ENCODE data around the gene KIF1A.

The KIF1A gene

DNA sequence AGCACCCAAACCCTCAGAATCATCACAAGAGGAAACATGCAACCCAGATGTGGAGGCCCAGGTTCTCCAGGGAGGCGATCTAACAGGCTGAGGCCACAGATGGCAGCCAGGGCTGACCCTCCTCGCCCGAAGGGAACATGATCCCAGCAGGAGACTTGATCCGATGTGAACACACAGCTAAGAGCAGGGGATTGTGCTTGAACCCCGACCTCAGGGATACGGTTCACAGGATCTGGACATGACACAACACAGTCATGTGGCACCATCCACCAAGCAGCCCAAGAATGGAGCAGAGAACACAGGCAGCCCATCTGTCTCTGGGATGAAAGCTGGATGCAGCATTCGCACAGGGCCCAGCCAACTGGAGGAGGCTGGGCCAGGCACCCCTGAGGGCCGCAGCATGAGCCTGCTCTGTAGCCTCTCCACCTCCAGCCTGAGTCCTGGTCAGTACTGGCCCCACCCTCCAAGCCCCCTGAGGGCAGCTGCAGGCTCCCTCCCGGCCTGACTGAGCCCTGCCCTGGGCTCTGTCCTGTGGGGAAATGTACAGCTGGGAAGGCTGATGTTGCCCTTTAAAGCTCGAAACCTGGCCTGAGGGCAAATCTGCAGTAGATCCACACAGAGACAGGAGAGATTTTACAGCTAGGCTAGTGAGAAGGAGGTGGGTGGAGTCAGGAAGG is 89.4 kb downstream of the KIF1A start:
- no peak for DNase-seq

DNA sequence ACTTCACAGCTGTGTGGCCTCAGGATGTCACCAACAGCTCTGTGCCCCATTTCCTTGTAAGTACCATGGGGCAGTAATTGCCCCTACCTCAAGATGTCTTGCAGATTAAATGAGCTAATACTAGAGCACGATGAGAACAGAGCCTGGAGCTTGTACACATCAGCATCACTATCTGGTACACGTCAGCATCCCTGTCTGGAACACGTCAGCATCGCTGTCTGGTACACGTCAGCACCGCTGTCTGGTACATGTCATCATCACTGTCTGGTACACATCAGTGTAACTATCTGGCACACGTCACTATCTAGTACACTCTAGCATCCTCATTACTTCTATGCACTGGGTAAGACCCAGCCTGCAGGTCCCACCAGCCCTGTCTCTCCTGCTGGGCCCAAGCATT is 91.2 kb downstream of the KIF1A start:
- DNase-seq, result no peak

DNA sequence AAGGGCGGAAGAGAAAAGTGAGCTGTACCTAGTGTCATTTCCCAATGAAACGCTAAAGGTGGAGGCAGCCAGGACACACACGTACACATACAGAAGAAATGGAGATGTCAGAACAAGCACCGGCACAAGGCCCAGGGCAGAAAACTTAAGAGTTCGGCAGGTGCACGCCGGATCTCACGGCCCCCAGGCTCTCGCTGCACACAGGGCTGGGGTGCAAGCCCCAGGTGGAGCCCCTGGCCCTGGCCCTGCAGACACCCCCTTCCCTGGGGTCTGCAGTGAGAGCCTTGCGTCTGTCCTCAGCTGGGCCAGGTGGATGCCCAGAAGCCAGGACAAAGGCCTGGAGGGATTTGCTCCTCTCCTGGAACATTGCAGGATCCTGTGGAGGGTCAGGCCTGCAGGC is 91.7 kb downstream of the KIF1A start:
- DNase-seq, result no peak

DNA sequence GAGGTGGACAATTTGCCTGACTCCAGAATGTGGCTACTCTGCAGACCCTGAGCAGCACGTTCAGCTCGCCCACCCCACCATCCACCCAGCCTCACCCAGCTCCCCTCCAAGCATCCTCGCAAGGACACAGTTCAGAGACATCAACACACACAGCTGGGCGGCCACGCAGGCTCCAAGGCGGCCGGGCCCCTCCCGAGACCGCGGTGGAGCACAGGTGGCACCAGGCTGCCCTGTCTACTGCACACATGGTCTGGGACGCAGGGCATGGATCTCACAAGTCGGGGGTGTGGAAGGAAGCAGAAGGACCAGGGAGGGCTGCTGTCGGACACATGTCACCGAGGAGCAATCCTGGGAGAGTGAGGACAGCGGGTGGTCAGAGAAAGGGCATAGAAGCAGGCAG is 92.1 kb downstream of the KIF1A start:
- DNase-seq, result no peak

DNA sequence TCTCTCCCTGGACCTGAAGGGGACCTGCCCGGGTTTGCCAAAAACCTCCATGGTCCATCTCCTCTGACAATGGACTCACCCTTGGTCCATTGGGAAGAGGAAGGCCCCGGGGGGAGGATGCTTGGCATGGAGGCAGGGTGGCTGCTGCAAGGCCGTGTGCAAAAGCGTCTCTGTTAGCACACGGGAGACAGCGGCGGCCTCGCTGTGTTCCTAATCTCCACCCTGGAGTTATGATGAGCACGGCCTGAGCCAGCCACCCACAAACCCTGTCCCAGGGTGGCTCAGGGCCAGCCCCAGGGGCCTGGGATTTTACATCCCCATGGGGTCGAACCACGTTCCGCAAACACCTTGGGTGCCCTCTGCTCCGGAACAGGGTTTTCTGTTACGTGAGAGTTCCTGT is 92.6 kb downstream of the KIF1A start:
- no peak for DNase-seq

DNA sequence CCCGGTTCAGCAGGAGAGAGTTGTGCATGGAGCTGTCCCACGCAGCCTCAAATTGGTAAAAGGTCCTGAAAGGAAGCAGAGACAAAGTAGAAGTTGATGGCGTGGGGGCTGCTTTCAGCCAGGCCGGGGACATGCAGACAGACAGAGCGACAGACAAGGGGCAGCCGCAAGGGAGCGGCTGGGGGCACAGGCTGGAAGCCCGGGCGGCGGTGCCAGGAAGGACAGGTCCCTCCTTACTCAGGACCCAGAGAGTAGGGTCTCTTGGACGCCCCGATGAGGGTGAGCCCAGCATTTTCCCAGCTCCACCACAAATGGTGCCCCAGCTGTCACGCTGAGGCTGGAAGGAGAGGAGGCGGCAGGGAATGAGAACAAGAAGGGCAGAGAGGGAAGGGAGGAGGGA is 93.1 kb downstream of the KIF1A start:
- no peak for DNase-seq

DNA sequence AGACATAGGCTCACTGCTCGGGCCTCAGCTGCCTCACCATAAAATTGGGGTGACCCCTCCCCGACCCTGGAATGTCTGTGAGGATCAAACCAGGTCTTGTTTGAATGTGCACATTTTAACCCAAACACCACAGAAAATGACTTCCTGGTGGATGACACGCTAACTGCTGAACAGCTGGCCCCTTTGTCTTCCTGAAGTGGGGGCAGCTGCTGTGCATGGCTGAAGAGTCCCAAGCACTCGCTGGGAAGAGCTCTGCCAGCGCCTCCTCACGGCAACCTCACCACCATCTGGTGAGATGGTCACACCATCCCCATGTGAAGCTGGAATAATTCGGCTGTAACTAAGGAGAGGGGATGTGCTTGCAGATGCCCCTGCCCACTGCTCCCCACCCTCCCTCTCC is 94.3 kb downstream of the KIF1A start:
- no peak for DNase-seq

DNA sequence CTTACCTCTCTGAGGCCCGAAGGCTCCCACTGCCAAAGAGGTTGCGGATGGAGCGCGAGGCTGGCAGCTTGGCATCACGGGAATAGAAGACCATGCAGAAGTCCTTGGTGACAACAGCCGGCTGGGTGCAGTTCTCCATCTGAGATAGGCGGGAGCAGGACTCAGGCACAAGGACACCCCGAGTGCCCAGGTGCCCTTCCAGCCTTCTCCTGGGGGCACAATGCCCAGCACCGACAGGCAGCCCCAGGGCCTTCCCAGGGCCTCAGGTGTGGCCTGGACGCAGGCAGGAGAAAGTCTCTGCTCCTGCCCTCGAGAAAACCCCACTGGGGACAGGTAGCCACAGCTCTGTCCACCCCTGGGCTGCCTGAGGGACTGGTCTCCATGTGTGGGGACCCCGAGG is 94.8 kb downstream of the KIF1A start:
- DNase-seq, result no peak

DNA sequence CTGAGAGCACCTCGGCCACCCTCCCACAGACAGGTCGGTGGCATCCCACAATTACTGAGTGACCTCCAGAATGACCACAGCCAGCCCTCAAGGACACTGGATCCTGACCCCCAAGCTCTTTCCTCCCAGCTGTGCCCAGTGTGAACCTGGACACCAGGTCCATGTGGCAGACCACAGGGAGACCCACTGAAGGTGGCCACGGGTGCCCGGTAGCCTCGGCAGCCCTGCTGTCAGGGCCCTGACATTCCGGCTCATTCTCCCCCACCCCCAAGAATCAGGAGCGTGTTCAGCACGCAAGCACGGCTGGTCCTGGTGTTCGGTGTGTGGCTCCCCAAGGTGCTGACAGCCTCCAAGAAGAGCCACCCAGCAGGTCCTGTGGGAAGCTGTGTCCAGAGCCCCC is 95.6 kb downstream of the KIF1A start:
- no peak for DNase-seq

DNA sequence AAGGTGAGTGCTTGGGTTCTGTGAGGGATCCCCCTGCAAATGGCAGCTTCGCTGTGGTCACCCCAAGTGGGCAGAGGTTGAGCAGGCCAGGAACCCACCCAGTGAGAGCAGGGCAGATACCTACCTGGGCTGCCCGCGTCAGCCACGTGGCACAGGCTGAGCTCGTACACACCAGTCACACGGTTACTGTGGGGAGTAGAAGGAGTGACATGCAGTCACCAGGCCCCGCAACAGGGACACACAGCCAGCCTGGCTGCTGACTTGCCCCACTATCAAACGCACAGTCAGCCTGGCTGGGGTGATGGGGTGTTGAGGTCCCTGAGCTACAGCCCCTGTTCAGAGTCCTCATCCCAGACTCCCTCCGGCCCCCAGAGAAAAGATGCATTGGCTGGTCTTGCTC is 96.2 kb downstream of the KIF1A start:
- DNase-seq, result no peak

DNA sequence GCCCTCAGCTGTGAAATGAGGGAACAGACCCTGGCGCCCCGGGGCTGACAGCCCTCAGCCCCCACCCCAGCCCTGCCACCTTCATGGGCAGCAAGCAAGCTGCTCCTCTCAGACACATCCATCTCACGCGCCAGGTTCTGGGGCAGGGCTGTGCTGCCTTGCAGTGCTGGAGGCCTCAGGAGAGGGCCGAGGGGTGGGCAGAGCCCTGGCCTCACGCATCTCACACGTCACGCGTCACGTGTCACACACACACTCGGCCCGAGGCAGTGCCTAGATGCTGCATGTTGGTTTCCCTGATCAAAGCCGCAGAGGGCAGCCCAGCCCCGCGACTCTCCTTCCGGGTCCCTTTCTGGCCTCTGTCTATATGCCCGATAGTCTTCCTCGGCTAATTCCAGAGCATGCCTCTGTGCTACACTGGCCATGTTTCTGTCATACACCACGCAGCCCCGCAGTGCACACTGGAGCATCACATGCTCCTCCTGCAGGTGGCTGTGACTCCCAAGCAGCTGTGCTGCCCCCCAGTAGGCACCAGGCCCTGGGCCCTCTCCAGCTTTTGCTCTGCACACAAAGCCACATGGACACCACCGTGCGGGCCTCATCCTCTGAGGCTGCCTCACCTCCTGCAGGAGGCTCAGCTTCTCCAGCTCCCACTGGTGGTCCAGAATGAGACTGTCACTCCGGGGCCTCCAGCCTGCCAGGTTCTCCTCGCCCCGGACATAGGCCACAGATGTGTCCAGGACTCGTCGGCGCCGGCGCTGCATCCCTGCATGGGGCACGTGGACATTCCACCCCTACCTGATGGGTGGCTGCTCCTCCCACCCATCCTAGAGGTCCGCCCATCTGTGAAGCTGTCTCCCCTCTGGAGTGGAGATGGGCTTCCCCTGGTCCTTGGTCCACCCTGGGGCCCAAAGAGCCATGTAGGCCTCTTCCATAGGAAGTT is 97.0 kb downstream of the KIF1A start:
- no peak for DNase-seq

DNA sequence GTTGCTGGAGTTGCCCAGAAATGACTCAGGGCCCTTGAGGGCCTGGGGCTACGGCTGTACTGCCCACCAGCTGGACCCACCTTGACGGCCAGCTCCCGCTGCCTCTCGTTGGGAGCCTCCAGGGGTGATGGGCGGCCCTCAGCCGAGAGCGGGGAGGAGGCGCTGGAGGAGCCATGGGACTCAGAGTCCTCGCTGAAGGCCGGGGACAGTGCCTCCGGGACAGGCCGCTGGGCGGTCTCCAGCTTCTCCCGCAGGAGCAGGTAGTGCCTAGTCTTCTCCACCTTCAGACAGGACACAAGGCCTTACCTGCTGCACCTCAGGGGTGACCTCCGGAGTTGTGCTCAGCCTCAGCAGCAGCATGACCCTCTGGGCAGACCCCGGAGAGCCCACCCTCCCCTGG is 97.6 kb downstream of the KIF1A start:
- DNase-seq, result no peak

DNA sequence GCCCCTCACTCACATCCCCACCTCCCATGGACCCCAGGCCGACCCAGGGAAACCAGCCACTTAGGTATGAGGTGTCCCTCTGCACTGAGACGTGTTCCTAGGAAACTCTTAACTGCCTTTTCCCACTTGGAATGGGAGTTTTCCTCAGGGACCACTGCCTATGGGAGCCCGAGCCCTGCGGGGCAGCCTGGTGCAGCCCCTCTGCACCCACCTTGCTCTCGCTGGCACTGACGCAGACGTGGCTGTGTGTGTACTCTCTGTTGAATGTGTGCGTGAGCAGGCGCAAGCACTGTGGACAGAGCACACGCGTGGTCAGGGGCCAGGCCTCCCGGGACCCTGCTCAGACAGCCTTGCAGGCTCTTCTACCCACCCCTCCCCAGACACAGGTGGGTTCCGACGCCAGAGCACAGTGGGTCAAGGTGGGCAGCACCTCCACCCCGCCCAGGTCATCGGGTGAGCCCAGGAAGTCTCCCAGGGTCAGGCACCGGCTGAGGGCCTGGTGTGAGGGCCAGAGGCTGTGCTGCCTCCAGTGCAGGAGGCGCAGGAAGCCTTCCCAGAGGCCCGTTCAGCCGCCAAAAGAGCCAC is 98.3 kb downstream of the KIF1A start:
- DNase-seq, result no peak

DNA sequence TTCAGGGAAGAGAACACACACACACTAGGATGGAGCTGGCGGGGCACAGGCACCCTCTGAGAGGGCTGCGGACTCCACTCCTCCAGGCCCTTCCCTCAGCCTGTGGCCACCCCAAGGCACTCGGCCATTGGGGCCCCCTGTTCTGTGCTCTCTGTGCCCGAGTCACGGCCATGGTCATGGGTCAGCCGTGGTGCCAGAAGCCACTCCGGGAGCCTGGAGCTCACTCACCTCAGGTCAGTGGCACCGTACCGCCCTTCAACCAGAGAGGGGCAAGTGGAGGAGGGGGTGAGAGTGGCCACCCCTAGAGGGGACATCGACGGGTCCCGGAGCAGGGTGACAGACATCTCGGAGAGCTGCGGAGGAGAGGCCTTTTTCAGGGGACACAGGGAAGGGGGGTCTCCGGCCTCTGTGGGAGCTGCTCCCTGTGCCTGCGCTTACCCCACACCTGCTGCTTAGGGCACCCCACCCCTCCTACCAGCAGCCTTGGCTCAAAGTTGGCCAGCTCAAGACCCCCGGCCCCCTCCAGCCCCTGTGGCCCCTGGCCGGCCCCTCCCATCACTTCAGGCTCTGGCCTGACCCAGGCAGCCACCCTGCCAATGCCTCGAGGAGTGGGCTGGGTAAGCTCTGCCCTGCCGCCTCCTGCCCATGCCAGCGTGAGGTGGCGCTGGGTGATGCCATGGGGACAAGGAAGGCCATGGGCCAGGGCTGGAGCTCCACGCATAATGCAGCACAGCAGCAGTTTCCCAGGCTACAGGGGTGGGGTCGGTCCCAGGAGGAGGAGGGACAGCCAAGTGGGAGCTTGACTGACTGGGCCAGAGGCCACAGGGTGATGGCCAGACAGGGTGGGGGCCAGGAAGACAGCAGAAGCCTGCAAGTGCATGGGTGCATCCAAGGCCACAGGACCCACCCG is 99.1 kb downstream of the KIF1A start:
- no peak for DNase-seq

DNA sequence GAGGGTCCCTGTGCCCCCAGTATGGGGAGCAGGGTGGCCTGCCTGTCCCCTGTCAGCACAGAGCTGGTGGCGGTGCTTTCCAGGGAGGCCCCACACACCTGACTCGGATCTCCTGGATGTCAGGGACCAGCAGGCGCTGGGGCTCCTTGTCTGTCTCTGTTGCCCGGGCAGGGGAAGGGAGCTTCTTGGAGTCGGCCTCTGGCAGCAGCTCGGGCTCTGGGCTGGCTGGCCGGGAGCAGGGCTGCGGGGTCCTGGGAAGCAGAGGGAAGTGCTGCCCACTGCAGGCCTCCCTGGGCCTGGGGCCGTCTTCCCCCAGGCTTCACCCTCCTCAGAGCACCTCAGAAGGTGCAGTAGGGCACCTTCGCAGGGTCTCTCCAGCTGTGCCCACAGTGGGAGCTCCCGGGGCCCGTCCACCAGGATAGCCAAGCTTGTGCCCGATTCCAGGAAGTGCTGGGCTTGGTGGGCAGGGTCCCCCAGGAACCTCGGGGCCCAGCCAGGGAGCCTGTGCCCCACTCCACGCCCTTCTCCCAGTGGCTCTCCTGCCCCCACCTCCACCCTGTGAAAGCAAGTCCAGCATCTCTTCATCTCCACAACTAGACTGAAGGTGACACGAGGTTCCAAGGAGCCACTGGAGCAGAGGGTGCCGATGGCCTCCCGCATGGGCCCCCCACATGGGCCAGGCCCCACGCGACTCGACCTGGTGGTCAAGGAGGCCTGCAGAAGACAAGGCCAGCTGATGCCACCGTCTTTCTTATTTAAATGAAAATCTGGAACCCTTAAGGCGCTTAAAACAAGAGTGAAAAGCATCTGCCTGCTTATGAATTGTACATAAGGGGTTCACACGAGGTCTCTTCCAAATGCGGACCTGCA is 100.1 kb downstream of the KIF1A start:
- no peak for DNase-seq

DNA sequence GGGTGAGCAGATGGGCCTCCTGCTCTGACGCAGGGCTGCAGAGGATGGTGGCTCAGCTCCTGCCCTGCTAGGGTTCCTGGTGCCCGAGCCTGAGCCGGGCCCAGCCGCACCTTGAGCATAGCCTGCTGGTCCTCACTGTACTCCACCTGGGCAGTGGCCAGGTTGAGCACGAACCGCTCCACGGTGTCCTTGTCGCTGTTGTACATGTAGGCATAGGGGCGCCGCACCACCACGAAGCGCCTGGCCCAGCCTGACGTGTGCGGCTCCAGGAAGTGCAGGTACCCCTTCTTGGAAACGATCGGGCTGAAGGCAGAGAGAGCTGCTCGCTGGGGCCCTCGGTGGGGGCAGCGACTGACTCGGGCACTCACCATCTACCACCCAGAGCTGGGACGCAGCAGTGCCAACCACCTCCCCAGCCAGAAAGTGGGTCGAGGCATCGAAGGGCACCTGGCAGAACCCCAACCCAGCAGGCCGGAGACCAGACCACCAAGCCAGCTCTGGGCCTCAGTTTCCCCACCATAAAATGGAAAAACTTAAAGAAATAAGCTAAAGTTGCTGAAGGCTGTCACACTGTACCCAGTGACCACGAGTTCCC is 101.0 kb downstream of the KIF1A start:
- no peak for DNase-seq

DNA sequence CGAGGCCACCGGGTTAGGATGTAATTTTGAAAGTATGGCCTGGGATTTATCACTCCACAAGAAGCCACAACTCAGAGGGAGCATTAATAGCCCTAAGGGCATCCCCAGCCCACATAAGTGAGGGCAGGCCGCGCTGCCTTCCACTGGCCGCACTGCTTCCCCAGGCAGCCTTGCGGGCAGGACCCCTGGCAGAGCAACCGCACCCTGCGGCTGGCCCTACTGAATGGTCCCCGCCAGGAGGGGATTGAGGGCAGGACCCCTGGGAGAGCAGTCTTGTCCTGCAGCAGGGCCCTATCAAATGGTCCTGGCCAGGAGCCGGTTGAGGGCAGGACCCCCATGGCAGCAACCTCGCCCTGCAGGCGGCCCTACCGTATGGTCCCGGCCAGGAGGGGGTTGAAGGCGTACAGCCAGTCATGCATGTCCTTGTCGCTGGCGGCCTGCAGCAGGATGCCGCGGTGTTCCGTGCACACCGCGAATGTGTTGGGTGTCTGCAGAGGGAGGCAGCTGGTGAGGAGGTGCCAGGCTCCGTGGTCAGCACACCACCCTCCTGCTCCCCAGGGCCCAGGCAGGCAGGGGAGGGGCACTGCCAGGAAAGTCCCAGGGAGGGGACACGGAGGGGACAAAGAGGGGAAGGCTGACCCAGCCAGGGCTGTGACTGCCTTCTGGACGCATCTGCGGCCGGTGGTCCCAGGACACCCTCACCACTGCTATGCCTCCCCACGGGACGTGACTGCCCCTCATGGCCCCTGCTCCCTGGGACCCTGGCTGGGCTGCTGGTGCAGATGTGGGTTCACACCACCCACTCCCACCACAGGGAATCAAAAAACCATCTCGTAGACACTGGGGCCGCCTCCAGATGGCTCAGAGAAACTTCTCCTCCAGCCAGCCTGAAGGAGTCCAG is 102.1 kb downstream of the KIF1A start:
- no peak for DNase-seq

DNA sequence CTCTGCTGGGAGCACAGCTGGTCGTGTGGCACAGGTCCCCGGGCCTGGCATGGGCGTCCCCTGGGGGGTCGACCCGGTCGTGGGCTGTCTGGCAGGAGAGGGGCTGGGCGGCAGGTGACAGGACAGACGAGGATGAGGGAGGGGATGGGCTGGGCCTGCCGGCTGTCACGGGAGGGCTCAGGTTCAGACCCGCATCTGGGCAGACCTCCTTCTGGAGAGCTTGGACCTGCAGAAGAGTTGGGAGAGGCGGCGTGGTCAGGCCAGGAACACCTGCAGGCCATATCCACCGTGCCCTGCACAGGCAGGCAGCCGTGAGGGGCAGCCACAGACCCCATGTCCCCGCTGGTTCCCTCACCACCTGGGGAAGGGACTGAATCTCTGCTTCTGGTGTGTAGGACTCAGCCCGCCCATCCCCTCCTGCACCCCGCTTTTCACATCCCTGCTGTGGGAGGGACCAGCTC is 102.8 kb downstream of the KIF1A start:
- DNase-seq, result no peak

DNA sequence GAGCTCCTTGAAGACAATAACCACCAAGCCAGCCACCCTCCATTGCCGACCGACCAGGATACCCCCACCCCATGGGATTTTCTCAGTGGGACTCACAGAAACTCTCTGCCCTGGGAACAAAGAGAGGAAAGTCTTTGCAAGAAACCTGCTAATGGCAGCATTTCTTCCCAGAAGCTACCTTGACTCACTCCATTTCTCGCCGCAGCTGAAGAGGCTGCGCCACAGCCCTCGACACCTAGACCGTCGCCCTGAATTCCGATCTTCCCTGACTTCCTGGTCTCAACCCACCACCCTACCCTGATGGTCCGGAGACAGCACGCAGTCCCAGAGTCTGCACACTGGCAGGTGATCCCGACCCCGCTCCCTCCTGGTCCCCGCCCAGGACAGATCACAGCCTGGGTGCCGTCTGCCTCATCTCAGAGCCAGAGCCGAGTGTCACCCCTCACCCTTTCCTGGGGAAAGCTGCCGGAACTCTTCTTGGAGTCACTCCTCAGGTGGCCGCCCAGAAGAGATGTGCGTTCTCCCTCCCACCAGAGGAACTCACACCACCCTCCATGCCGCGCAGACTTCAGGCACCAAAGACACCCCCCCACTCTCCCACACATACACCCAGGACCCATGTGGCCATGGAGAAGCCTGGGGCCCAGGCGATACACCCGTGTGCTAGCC is 103.8 kb downstream of the KIF1A start:
- DNase-seq, result no peak

Data from activated CD4-positive, CD25-positive, alpha-beta regulatory T cell (primary cell).